ENCODE data around the gene SDK1.

SDK1 gene

DNA sequence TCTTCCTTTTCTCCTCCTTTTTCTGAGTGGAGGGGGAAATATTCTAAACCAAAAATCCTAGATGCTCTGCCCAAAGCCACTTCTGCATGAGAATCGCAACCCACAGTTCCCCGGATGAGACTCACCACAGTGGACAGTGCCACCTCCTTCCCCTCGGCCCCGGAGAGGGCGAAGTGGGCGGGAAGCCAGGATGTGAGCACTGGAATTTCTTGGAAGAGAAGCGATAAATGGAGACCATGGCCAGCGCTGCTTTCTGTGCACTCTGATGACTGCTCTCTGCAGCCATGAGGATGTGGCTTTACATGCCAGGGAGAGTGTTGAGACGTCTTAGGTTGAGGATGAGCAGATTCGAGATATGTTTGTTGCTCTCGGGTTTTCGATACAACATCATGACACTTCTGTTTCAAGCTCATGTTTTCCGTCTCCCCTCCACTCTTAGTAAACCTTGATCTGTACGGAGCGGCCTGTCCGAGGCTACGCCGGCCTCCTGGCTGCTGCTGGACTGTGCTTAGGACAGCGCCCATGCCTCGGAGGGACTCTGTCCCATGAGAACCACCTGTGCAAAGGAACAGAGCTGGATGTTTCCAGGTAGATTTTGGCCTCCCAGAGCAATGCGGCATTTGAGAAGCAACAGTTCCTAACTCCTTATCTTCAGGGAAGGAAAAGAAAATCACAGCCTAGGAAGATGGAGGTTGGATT is 966.4 kb downstream of the SDK1 start:
- ATAC-seq: no peak

DNA sequence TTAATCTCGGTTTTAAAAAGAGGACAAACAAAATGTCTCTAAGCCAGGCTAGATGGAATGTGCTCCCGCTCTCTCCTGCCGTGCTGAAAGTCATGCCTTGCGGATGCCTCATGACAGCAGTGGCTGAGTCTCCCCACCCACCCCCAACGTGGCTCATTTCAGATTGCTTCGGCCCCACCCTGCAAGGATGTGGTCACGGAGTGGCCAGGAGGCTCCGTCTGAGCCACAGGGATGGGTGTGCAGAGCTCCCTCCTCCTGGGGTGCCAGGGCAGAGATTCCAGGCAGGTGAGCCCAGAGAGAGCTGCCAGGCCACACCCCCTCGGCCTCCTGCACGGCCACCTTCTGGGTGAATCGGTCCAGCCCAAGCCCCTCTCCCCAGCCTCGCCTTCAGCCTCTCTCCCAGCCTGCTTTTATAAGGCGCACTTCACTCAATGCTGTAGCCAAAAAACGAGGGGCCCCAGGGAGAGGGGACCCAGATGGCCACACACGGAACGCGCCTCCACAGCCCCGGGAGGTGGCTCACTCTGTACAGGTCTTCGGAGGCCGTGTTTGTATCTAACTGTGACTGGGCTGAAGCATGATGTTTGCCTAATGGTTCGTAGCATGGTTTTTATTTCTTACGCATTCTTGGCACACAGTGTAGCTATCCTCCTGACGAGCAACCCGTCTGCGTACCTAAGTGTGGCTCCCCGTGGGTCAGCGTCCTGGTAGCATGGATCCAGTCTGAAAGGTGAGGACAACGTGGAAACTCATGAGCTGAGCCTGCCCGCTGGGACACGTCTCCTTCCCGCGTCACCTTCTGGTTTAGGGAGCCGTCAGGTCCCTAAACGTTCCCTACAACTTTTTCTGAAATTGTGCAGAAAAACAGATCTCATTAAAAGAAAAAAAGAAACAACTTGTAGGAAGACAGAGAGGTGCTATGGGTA is 967.3 kb downstream of the SDK1 start:
- ATAC-seq: no peak

DNA sequence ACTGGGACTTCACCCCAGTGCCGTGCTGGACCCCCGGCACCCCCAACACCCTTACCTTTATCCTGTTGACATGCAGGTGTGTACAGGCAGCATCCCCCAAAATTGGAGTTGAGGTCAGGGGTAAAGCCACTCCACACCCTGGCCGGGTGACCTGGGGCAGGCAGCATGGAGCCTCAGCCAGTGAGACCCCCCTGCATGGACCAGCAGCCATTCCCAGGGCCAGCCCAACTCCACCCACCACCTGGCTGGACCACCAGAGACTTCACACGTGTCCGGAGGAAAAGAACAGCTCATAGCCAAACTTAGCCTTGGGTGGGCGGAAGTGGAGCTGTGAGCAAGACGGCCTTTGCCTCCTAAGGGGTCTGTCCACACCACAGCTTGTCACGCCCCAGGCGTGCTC is 968.0 kb downstream of the SDK1 start:
- ATAC-seq: no peak

DNA sequence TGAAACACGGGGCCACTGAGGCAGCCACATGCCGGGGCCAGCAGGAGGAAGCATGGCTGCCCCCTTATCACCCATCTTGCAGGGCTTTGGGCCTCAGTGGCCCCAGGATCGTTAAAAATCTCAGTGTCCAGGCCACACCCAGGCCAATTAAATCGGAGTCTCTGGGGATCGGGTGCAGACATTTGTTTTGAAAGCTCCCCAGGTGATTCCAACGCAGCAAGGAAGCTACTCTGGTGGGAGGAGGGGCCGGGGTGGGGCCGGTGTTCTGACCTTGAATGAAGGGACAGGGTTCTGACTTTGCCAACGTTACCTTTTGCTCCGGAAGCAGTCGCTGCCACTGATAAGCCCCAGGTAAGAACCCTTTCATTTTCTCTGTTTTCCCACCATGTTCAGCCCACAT is 968.7 kb downstream of the SDK1 start:
- ATAC-seq: no peak

DNA sequence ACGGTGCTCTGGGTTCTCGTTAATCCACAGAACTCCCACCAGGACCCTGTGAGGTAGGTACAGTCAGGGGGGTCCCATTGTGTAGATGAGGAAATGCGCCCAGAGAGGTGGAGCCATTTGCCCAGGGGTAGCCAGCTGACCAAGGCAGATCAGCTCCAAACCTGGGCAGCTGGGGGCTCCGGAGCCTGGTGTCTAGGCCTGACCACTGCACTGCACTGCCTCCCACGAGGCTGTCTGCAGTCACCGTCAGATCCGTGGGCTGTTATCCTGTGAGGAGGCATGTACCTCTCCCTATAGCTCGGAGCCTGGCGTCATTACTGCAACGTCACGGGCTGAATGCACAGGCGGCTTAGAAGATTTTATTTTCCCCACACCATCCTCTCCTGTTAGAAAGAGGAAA is 969.2 kb downstream of the SDK1 start:
- no peak for ATAC-seq

DNA sequence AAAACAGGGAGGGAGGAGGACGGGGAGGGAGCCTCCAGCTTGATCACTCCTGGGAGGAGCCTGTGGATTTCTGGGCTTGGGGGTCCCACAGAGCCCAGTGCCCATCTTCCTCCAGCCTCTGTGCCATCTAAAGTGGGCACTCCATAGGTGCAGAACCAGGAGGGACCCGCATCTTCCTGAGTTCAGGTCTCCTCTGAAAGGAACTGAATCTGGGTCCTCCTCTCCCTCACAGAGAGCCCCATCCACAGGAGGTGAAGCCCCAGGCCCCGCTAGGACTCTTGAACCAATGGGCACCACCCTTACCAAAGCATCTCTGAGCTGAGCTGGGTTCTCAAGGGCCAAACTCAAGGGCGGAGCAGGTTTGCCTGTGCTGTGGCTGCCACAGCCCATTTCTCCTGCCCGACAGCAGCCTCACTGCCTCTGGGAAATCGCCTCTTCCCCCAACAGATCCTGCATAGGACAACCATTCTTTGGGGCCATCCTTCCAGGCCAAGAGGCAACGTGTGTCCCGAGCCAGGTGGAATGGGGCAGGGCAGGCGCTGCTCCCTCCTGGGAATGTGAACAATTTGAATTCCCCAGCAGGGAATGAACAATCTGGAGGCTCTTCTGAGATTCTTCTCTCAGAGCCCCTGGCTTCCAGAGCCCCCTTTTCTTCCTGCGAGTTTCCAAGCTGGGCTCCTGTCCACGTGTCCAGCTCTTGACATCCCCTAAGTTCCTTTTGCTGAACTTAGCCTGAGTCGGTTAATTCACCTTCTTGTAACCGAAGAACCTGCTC is 970.1 kb downstream of the SDK1 start:
- ATAC-seq: no peak

DNA sequence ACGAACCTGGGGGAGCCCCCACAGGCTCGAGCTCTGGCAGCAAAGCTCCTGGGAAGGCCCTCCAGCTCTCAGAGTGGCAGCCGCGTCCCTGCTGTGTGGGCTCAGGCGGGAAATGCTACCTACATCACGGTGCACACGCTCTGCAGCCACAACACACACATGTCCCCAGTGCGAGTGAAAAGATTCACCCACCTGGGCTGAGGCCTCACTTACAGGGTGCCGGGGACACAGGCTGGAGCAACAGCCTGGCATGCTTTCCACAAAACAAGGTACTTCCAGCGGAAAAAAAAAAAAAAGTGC is 970.6 kb downstream of the SDK1 start:
- no peak for ATAC-seq

DNA sequence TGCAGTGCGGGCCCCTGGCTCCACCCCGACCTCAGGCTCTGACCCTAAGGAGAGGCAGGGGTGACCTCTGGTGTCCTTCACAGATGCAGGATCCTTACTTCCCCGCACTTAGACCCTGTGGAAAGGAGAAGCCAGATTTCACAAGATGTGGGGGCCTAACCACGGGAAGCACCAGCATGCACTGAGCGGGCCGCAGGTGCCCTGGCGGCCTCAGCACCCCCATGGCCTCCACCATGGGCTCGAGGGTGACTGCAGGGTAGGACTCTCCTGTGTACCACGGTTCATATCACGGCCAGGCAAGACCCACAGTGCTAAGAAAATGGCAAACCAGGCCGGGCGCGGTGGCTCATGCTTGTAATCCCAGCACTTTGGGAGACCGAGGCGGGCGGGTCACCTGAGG is 971.1 kb downstream of the SDK1 start:
- no peak for ATAC-seq

DNA sequence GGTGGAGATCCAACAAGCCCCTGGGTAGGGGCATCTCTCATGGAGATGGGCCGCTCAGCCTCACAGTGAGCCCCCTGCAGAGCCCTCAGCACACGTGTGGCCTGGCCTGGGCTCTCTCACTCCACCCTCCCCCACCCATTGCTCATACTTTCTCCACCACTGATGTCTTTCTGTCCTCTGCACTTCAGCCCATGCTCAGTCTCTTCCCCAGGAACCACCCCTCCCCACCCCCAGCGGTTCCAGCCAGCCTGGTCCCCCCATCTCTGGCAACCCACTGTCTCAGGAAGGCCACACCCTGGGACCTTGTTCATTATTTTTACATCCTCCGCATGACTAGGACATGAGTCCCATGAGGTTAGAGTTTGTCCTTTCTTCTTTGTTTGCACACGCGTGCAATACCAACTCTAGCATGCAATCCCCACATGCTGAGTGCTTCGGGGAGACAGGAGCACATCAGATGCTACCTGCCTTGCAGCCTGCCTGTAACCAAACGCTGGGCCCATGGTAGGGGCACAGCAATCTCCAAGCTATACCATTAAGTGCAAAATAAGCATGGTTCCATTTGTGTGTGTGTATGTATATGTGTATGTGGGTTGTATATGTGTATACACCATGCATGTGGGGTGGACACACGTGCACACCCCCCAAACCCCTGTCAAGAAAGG is 972.6 kb downstream of the SDK1 start:
- no peak for ATAC-seq

DNA sequence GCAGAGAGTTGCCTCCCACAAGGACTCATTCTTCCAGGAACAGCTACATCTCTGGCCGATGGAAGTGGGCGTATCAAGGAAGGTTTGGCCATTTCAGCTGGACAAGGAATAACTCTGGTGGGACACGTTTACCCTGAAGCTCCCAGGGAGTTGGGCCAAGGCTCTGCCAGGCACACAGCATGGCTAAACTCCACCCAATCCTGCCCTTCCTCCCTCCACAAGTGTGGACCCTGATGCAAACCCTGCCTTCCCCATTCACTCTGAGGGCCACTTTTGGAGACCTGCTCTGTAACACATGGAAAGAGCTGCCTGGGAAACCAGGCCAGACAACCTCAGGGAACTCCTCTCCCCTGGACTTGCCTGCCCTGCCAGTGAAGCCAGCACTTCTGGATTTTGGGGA is 973.2 kb downstream of the SDK1 start:
- no peak for ATAC-seq

DNA sequence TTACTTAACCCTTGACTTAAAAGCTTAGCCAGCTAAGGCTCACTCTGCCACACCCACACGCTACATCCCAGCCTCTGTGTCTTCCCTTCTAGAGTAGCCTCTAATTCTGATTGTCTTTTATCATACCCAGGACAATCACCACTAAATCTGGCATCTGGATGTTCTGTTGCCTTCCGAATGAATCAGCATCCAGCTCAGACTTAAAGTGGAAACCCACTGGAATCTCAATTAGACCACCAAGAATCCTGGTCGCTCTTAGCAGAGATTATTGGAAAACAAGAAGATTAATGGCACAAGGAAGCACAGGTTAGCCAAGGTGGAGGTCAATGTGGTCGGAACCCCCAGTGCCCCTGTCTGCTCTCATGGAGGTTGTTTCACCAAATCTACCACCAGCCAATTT is 976.9 kb downstream of the SDK1 start:
- ATAC-seq: no peak

DNA sequence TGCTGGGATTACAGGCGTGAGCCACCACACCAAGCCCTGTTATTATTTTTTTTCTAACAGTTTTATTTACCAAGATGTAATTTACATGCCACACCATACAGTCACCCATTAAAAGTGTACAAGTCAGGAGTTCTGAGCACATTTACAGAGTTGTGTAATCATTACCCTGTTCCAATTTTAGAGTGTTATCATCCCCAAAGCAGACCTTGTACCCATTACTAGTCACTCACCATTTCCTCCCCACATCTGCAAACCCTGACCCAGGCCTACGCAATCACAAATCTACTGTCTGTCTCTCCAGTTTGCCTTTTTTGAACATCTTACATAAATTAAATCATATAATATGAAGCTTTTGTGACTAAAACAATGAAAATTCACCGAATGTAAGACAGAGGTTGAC is 978.2 kb downstream of the SDK1 start:
- ATAC-seq: no peak

DNA sequence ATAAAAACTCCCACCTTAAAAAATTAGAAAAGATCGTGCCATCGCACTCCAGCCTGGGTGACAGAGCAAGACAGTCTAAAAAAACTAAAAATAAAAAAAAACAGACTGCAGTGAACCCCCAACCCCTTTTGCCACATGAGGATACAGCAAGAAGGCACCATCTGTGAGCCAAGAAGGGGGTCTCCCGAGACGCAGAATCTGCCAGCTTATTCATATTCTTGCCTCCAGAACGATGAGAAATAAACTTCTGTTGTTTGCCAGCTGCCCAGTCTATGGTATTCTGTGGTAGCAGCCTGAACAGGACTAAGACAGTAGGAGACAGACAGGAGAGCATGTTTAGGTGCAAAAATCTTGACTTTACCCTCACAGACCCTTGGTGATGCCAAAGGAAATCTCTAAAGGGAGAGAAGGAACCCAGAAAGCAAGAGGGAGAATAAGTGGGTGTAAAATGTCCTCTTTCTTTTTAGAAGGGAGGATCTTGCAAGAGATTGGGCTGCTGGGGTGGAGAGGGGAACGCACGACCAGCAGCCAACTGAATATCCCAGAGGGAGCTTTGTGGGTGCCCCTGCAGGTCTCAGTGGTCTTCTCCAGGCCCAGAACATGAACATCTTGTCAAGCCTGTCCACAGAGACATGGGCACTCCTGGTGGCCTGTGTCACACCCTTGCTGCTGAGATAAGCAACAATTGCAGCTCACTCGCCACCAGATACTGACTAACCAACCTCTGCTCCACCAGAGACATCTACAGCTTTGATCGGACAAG is 980.4 kb downstream of the SDK1 start:
- ATAC-seq: no peak

DNA sequence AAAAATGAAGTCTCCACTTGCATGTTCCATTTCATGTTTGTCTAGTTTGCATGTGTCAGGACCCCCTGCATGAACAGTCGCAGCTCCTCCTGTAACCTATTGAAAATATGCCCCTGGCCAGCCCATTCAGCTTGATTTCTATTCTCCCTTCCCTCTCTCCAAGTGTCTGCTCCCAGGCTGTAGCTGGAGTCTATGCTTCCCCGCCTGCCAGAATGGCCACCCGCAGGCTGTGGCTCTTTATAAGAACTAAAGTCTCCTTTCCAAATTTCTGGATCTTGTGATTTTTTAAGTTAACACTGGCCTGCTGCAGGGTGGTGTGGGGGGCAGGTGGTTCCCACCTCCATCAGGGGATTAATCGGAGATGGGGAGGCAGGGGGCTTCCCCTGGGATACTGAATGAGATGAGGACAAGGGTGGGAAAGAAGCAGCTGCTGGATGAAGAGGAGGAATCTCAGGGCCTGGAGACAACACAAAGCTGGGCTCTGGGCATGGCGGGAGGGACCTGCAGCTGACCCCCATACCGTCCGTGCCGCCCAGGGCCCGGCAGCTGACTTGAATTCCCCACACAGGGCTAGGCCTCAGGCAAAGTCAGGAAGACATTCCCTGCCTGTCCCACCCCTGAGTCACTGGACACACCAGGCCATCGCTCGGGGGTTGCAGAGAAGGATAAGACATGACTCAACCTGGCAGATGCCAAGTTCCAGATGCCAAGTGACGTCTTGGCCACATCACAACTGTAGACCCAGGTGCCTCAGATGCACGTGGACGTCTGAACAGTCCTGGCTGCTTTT is 981.6 kb downstream of the SDK1 start:
- ATAC-seq: no peak

DNA sequence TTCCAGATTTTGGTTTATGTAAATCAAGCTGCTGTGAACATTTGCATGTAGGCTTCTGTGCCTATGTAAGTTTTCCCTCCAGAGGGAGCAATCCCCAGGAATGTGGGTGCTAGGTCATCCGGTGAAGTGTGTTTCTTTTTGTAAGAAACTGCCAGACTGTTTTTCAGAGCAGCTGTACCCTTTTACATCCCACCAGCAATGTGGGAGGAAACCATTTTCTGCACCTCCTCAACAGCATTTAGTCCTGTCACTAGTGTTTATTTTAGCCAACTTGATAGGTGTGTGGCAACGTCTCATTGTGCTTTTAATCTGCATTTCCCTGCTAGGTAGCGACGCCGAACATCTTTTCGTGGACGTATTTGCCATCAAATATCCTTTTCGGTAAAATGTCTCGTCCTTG is 985.3 kb downstream of the SDK1 start:
- ATAC-seq: no peak

DNA sequence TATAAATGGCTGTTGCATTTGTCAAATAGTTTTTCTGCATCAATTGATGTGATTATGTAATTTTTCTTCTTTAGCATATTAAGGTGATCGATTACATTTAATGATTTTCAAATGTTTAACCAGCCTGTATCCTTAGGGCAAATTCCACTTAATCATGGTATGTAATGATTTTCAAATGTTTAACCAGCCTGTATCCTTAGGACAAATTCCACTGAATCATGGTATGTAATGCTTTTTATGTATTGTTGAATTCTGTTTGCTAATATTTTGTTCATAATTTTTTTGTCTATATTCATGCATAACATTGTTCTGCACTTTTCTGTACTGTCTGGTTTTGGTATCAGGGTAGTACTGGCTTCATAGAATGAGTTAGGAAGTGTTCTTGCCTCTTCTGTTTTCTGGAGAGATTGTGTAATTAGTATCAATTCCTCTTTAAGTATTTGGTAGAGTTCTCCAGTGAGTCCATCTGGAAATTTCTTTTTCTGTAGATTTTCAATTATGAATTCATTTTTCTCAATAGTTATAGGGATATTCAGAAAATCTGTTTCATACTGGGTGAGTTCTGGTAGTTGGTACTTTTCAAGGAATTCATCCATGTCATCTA is 987.8 kb downstream of the SDK1 start:
- no peak for ATAC-seq

DNA sequence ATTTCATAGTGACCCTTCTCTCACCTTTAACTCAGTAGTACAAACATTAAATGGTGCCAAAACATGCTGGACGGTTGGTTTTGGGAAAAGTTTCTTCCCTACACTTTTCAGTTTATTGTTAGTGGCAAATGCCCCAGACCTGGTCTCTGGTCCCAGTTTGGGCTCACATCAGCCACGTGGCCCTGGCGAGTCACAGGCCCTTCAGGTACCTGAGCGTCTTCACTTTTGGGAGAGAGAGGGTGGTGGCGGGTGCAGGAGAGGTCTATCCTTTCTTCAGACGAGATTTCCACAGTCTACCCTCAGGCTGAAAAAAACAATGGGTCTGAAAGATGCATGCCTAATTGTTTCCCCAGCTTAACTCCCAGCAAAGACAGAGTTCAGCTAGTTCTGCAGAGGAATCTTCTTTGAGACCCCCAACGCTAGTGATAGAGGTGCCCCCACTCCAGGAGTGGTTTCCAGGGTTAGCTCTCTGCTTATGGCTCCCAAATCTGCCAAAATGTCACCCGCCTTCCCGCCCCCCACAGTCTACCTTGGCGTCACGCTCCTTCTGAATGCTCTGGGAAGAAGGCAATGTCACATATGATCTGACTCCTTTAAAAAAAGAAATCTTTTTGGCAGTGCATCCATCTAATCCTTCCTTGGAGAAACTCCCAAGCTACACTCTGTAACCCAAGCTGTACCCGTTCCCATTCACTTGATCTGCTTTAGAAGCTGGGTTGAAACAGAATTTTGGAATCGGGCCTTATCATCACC is 996.3 kb downstream of the SDK1 start:
- no peak for ATAC-seq

DNA sequence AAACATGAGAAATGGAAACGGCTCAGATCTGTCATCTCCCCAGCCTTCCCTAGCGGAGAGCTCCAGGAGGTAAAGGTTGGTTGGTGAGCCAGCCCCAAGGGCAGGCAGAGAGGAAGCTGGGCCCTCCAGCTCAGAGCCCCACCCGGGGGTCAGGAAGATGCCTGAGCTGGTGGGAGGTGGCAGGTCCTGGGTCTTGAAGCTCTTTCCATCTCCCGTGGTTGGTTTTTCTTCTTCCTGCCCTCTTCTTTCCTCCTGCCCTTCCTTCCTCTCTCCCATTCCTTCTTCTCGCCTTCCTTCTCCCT is 996.8 kb downstream of the SDK1 start:
- no peak for ATAC-seq

DNA sequence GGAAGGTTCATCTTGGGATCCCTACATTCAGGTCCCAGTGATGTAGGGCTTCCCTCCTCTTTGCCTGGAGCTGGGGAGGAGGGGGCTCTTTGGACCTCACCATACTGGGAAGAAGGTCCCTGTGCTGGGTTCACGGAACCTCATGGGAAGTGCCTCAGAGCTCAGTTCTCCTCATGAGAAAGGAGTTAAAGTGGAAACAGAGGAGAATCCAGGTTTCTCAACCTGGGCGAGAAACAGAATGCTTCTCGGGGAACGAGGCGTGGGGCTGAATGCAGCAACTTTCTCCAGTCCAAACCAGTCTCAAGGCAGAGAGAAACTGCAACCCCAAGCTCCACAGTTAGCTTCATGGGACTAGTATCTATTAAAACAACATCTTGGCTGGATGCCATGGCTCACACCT is 998.4 kb downstream of the SDK1 start:
- ATAC-seq: no peak

DNA sequence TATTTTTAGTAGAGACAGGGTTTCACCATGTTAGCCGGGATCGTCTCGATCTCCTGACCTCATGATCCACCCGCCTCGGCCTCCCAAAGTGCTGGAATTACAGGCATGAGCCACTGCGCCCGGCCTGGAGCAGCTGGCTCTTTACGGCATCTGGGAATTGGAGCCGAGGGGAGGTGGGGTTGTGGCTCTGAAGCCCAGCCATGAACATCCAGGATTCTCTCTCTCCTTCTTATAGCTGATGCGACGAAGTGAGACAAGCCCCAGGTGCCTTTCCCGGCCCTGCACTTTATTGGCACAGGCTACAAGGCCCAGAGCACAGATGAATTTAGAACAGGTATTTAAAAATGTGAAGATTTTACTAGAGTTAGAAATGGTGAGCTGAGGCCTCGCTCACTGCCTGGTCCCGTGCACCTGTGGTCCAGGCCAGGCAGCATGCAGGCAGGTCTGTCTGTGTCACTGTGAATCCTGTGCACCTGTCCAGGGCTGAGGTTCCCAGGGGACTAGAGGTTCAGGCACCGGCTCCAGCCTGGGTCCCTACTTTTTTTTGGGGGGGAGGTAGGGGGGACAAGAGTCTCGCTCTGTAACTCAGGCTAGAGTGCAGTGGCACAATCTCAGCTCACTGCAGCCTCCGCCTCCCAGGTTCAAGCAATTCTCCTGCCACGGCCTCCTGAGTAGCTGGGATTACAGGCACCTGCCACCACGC is 1001.3 kb downstream of the SDK1 start:
- ATAC-seq: no peak
